GM21786 (cell line): ENCODE measurements around the gene RARS1.
"Not testable (repeated sequence)": the region's sequence is repeated elsewhere in the genome, so short reads cannot be mapped to it uniquely, and the experiment has no call there.

Source experiments
- ATAC-seq: cut with Tn5 transposase; IDR thresholded peaks from one replicate; pipeline ENCODE4 v1.9.1; 2021; ENCODE audit not compliant: unreplicated experiment

The RARS1 gene

DNA sequence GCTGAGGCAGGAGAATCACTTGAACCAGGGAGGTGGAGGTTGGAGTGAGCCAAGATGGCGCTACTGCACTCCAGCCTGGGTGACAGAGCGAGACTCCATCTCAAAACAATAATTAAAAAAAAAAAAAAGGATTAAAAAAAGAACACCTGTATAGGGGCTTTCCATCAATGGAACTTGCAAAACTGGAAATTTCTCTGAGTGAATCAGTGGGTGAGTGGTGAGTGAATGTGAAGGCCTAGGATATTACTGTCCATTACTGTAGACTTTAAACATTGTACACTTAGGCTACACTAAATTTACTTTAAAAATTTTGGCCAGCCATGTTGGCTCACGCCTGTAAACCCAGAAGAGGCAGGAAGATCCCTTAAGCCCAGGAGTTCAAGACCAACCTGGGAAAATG lies 5.7 kb upstream of the RARS1 start:
- ATAC-seq, result no peak

DNA sequence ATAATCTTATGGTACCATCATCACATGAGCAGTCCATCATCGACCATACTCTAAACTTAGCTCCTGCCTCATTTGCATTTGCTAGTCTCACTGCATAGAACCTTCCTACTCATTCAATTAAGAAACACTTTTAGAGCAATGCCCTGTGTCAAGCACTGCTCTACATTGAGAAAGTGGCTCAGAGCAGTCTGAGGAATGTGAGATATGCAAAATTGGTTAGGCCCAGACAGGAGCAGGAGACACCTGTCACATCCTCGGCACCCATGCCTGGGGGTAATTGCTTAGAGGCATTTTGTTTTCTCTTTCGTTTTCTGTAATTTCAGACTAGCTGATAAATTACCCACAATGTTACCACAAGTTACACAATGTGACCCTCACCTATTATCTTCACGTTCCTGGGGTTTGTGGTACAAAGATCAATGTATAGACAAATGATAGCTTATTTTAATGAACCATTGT lies 4.9 kb upstream of the RARS1 start:
- ATAC-seq, result peak; percentile 93

DNA sequence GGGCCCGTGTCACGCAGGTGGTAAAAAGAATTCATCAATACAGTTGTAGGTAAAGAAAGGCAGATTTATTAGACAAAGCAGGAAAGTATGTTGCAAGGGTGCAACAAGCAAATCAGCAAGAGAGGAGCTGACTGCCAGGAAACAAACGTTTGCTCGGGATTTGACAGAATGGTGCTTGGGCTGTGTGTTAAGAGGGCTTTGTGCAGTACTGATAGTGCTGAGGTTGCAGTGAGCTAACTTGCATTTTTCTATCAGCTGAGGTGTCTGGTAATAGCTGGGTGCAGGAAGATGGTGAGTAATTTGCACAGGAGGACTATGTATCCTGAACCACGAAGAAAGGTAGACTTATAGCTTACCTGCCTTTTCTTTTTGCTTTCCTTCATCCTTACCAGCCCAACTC lies 3.9 kb upstream of the RARS1 start:
- ATAC-seq, result no peak

DNA sequence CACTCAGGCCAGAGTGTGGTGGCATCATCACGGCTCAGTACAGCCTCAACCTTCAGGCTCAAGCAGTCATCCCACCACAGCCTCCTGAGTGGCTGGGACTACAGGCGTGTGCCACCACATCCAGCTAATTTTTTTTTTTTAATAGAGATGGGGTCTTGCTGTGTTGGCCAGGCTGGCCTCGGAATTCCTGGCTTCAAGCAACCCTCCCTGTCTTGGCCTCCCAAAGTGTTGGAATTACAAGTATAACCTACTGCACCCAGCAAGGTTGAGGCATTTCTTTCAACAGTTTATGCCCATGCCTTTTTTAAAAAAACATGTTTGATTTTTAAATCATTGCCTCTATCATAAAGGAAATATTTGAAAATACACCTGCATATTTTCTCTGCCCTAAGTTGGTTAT lies 2.8 kb downstream of the RARS1 start:
- ATAC-seq, result no peak

DNA sequence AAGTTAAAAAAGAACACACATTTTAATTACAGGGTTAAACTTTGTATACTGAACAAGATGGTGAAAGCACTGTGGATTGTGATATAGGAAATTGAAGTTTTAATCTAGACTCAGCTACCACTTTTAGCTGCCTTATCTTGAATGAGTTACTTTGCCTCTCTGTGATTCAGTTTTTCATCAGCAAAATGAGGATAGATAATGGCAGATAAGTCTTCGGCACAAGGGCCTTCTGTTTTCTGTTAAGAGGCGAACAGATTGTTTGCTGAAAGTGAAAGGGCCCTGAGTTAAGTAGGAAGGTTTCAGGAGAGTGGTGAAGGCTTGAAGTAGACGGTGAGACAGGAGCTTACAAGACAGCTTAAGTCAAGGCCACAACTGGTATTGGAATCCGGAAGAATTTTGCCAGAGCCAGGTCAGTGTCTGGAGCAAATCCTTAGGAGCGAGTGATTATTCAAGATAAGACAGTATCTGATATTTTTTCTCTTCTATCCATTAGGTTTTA lies 7.8 kb downstream of the RARS1 start:
- ATAC-seq, result no peak

DNA sequence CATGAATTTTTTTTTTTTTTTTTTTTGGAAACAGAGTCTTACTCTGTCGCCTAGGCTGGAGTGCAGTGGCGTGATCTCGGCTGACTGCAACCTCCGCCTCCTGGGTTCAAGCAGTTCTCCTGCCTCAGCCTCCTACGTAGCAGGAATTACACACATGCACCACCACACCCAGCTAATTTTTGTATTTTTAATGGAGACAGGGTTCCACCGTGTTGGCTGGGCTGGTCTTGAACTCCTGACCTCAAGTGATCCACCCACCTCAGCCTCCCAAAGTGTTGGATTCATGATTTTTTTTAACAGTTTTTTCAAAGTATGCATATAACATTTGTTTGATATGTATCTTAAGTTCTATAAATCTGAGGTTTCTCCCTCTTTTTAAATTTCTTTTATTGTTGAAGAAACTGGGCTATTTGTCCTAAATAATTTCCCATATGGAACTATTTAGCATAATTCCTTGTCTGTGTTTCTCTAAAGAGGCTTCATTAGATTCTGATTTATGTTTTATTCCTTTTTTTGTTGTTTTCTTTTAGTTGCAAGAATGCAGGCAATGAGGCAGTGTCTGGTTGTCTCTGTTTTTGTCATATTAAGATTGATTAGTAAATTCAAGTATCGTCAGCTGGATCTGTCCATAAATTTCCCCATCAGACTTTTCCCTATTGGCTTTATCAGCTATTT lies 16.4 kb downstream of the RARS1 start:
- ATAC-seq, result no peak

DNA sequence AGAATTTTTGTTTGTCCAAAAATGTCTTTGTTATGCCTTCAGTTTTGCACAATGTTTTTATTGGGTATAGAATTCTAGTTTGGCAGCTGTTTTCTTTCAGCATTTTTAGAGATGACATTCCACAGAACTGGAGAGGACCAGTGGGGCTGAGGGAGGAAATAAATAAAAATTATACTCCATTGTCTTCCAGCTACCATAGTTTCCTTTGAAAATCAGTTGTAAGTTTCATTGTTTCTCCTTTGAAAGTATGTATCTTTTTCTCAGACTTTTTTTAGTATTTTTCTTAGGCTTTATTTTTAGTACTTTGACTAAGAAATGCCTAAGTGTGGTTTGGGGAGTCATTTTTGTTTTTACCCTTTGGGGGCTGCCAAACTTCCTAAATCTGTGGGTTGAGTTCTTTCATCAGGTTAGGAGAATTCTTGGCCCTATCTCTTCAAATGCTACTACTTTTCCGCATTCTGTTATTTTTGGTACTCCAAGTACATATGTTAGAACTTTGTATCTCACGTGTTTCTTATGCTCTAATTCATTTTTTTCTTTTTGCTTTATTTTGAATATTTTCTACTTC lies 27.7 kb downstream of the RARS1 start:
- ATAC-seq, result no peak

DNA sequence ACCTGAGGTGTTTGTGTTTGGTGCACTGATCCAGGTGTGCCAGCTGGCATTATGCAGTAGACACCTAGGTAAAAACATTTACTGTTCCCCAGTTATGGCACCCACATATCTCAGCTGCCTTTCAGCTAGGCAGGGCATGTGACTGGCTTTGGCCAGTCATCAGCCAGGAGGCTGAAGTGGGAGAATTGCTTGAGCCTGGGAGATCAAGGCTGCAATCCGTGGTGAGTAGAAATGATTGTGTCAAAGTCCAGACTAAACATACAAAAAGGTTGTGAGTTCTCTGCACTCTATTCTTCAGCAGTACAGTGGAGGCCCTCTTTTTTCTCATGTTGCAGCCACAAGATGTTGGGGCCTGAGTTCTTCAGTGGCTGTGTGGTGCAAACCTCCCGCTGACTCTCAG lies 39.6 kb downstream of the RARS1 start:
- ATAC-seq, result no peak

DNA sequence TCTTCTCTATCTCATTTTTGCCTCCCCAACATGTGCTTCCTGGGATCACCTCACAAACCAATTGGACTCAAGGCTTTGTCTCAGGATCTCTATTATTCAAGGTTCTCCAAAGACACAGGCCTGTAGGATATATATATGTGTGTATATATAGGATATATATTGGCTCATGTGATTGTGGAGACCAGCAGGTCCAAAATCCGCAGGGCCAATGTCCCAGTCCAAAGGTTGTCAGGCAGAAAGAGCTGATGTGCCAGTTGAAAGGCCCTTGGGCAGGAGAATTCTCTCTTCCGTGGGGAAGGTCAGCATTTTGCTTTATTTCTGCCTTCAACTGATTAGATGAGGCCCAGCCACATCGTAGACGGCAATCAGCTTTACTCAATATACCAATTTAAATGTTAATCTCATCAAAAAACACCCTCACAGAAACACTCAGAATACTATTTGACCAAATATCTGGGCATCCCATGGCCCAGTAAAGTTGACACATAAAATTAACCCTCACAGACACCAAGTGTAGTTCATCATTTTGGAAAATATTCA lies 41.6 kb downstream of the RARS1 start:
- no peak for ATAC-seq

DNA sequence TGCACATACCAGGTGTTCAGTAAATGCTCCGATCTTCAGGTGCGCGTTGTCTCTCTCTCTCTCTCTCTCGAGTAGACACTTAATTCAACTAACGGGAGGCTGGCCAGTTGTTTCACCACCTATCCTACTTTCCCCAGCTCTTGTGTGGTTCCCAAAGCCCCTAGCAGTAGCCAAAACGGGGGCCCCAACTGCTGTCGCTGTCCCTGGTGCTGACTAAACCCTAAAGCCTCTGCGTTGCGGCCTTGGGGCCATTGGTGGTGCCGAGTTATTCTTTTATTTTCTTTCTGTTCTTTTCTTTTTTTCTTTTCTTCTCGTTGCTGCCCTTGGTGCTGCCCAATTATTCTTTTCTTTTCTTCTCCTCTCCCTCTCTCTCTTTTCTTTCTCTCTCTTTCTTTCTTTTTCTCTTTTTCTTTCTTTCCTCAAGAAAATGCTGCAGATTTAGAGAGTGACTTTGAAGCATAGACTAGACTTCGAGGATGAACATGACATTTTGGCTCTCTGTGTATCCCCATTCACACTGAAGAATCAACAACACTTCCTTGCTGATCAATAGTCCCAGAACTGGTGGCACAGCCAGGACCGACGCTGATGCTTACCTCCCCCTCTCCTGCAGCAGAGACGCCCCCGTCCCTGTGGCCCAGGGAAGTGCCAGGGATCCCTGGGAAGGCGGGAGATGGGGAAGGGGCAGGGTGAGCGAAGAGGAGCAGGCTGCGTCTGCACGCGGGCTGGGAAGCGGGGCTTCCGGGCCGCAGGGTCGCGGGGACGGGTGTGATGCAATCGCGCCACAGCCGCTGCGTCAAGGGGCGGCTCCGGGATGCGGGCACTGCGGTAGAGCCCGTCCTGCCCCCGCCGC lies 42.5 kb downstream of the RARS1 start, which contains the start of gene FBLL1:
TSS of gene FBLL1 (plus strand) at position 785 of the 853 bp plus-strand sequence. CDS start 200 bp downstream, outside the sequence.
- ATAC-seq, result no peak

DNA sequence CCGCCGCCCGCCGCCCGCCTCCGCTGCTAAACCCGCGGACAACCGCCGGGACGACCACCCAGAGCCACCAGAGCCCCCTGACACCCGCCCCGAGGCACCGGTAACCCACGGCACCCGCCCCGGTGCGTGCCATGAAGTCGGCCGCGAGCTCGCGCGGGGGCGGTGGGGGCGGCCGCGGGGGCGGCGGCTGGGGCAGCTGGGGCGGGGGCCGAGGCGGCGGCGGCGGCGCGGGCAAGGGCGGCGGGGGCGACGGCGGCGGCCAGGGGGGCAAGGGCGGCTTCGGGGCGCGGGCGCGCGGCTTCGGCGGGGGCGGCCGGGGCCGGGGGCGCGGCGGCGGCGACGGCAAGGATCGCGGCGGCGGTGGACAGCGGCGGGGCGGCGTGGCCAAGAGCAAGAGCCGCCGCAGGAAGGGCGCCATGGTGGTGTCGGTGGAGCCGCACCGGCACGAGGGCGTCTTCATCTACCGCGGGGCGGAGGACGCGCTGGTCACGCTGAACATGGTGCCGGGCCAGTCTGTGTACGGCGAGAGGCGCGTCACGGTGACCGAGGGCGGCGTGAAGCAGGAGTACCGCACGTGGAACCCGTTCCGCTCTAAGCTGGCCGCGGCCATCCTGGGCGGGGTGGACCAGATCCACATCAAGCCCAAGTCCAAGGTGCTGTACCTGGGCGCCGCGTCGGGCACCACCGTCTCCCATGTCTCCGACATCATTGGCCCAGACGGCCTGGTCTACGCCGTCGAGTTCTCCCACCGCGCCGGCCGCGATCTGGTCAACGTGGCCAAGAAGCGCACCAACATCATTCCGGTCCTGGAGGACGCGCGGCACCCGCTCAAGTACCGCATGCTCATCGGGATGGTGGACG lies 43.3 kb downstream of the RARS1 start:
- no peak for ATAC-seq

DNA sequence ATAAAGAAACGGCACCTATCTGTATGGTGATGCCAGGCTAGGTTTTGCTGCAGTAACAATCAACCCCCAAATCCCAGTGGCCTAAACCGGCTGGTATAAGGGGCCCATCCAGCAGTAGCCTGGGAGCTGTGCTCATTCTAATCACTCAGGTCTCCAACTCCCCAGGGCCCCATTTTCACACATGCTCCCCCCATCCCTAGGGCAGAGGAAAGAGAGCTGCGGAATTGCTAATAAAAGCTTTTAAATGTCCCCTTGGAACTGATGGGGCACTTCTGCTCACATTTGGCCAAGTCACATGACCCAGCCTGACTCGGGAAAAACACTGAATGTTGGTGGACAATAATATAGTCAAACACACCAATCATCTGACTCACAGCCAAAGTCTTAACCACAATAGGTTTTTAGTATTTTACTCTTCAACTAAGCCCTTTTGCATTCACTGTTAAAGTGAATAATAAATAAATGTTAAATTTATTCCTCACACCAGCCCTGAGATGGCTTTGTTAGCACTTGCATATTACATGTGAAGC lies 44.4 kb downstream of the RARS1 start:
- ATAC-seq, result no peak

DNA sequence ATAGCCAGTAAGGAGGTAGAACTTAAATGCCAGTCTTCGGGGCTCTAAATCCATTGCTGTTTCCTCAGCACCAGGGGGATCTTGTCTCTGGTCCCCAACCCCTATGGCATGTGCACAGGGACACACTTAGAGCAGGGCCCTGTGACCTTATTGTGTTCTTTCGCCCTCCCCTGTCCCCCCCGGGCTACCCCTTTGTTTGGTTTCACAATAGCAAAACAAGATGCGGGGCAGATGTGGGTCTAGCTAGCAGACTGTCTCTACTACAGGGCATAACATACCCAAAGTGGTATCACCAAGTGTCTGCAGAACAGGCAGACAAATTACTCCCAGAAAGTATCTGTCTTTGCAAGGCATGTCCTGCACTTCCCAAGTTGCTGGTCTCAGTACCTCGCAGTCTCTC lies 44.9 kb downstream of the RARS1 start:
- no peak for ATAC-seq

DNA sequence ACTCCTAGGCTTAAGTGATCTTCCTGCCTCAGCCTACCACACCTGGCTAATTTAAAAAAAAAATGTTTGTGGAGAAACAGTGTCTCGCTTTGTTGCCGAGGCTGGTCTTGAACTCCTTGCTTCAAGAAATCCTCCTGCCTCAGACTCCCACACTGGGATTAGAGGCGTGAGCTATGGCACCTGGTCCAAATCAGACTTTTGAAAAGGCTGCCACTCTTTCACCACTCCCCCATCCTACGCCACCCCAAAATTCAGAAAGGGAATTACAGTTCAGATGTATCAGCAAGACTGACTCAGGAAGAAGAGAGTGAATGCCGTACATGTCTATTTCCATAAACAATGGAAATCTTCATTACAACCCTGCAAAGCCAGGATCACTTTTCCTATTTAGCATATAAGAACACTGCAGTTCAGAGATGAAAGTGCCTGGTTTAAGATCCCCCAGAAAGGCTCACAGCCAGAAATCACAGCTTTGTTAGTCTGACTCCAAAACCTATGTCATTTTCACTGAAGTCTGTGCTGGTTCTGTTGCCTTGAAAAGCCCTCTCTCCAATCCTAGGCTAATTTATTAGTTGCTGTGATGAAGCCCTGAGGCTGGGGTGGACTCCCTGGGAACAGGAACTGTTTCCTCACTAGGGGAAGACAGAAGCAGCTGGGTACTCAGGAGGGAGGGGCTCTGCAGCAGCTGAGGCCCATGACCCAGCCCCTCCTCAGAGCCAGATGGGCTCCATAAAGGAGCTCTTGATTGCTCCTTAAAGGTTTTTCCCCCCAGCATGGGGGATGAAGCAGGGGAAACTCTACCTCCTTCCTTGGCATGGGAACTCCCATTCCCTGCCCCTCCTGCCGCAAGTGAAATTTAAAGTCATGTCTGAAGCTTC lies 46.0 kb downstream of the RARS1 start:
- no peak for ATAC-seq

DNA sequence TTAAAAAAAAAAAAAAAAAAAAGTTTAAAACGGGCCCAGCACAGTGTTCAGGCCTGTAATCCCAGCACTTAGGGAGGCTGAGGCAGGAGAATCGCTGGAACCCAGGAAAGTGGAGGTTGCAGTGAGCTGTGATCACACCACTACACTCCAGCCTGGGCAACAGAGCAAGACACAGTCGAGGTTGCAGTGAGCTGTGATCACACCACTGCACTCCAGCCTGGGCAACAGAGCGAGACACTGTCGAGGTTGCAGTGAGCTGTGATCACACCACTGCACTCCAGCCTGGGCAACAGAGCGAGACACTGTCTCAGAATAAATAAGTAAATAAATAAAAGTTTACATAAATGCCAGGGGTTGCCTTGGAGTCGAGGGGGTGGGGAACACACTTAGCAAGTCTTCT lies 48.1 kb downstream of the RARS1 start:
- not testable (repeated sequence) for ATAC-seq

DNA sequence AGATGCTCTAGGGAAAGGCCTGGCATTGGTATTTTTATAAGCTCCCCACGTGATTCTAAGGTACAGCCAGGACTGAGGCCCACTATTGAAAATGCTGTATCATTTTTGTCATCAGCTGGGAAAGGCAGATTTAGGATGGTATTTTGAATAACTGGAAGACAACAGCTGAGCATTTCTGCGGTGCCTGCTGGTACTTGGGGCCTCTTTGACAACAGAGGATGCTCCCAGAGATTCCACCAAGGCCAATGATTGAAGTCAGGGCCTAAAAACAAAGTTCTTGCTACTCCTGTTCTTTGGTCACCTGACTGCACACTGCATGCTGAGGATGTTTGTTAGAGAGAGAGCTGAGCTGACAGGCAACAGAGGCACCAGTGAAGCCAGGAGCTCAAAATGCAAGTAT lies 50.9 kb downstream of the RARS1 start:
- ATAC-seq, result no peak

DNA sequence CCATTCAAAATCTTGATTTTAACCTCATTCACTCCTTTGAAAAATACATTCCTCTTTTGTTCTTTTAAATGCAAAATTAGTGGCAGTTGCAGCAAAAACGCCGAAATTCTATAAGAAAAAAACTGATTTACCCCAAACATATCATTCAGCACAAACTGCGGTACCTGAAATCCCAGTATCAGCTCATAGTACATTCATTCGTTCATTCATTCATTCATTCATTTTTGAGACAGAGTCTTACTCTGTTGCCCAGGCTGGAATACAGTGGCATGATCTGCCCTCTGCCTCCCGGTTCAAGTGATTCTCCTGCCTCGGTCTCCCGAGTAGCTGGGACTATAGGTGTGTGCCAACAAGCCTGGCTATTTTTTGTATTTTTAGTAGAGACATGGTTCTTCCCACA lies 63.3 kb downstream of the RARS1 start:
- no peak for ATAC-seq

DNA sequence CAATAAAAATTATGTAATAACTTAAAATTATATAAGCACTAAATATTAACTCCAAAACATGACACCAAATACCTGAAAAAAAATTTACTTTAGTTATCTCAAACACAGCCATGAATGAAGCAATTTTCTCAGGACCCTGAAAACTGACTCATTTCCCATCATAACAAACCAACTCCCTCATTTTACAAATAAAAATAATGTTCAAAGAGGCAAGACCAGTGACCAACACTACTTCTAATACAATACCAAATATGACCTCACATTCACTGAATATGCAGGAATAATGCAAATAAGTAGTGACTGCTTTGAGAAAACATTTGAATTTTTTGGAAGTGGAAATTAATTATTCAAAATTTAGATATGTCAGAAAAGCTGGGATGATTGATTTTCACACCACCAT lies 64.4 kb downstream of the RARS1 start:
- no peak for ATAC-seq

DNA sequence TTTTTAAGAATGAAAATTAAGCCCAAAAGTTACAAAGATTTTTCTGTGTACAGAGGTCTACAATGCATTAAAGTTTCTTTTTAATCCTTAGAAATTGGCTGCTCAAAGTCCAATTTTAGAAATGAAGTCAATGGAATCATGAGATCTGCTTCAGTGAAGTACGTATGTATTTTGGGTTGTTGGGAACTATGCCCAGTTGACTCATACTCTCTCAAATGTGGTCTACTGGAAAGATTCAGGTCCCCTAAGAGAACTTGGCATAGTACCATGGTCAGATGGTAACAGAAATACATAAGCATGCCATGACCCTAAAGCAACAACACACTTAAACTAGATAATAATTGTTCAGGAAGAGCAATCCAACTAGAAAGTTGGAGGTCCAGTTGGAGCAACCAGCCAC lies 65.9 kb downstream of the RARS1 start:
- no peak for ATAC-seq
